Measurements from ENCODE around the gene ADARB2.
"Not testable (repeated sequence)": the region's sequence is repeated elsewhere in the genome, so short reads cannot be mapped to it uniquely, and the experiment has no call there.

Gene ADARB2

DNA sequence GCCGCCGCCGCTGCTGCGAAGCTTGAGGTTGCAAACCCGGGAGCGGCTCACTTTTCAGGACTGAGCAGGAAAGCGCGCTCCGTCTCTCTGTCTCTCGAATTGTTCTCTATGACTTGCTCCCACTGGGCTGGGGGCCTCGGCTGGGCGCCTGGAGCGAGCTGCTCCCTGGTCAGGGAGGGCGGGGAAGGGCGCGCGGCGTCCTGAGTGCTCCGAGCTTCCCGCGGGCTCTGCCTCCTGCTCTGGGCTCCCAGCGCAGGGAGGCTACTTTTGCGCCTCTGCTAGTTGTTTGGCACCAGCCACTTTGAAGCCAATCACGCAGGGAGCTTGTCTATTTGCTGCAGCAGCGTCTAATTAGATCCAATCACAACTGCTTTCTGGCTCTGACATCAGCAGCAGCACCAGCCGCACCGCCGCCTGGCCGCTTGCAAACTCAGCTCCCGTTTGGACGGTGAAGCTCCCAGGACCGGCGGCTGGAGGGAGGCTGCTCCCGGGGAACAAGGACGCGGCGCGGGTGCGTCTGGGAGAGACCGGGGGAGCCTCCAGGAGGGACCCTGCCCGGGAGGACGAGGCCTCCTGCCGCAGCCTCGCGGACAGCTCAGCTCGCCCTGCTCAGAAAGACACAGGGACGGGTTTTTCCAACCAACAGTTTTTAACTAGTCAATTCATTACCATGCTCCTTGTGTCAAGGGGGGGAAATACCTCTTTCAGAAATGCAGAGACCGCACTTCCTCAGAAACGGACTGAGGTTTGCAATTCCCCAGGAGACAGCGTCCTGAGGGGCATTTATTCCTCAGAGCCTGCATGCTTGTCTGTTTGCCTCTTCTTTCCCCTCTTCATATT is at the start of gene ADARB2:
Gene ADARB2, minus strand, starts transcription at position 304 of the 840 bp plus-strand sequence.
- H3K9me3 ChIP-seq (ENCODE audit: control insufficient read depth, insufficient read depth, low read length), result no peaks in the 10 kb centered on the region
- H3K36me3 ChIP-seq (ENCODE audit: control insufficient read depth, insufficient read depth, low read length), result no peaks in the 10 kb centered on the region
- H3K27me3 ChIP-seq (ENCODE audit: control insufficient read depth, insufficient read depth, low read length), result peaks cover 61% of the 10 kb centered on the region
- peak within 1 kb of the TSS; percentile 16 for H3K9ac ChIP-seq (ENCODE audit: low read depth, low read length)
- peaks cover 4% of the 10 kb centered on the region for H3K4me1 ChIP-seq (ENCODE audit: control insufficient read depth, insufficient read depth, low read length)
- peak within 1 kb of the TSS; percentile 54 for H3K4me3 ChIP-seq (ENCODE audit: low read depth, low read length)

DNA sequence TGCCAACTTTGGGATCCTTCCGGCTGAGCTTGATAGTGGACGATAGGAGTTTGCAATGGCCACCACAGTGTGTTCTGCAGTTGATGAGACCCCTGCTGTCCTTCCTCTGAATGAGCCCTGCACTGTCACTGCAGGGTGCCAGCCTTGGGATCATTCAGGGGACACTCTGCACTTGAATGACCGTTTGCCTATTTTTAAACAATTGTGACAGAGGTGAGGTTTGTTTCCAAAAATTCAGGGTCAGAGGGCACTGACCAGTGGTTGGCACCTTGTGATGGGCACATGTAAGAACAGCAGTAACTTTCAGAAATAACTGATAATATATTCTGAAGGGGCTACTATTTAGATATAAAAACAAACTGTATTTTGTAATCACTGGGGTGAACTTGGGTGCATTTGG is 48.5 kb upstream of the ADARB2 start:
- no peak overlapping the region for H3K9ac ChIP-seq (ENCODE audit: low read depth, low read length)
- H3K27me3 ChIP-seq (ENCODE audit: control insufficient read depth, insufficient read depth, low read length), result no peaks in the 10 kb centered on the region
- no peaks in the 10 kb centered on the region for H3K36me3 ChIP-seq (ENCODE audit: control insufficient read depth, insufficient read depth, low read length)
- H3K9me3 ChIP-seq (ENCODE audit: control insufficient read depth, insufficient read depth, low read length), result no peaks in the 10 kb centered on the region
- H3K4me1 ChIP-seq (ENCODE audit: control insufficient read depth, insufficient read depth, low read length), result peaks cover 3% of the 10 kb centered on the region
- no peak overlapping the region for H3K4me3 ChIP-seq (ENCODE audit: low read depth, low read length)

DNA sequence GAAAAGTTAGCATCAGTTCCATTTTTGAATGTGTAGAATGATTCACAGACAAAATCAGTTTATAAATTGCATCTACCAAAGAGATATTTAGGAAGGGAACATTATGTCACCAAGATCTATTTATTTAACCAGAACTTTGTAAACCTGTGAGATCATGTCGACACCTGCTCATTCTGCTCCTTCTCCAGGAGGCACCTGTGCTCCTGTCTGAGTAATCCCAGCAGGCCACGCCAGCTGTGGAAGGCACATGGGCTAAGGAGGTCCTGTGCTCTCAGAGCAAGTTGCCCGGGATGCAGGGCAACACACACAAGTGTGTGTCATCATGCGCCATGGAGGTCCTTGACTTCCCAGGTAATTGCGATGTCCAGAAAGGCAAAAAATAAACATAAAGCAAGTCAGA is 45.5 kb upstream of the ADARB2 start:
- H3K9ac ChIP-seq (ENCODE audit: low read depth, low read length), result no peak overlapping the region
- H3K4me1 ChIP-seq (ENCODE audit: control insufficient read depth, insufficient read depth, low read length), result peaks cover 3% of the 10 kb centered on the region
- peaks cover 2% of the 10 kb centered on the region for H3K36me3 ChIP-seq (ENCODE audit: control insufficient read depth, insufficient read depth, low read length)
- H3K4me3 ChIP-seq (ENCODE audit: low read depth, low read length), result no peak overlapping the region
- no peaks in the 10 kb centered on the region for H3K27me3 ChIP-seq (ENCODE audit: control insufficient read depth, insufficient read depth, low read length)
- no peaks in the 10 kb centered on the region for H3K9me3 ChIP-seq (ENCODE audit: control insufficient read depth, insufficient read depth, low read length)

DNA sequence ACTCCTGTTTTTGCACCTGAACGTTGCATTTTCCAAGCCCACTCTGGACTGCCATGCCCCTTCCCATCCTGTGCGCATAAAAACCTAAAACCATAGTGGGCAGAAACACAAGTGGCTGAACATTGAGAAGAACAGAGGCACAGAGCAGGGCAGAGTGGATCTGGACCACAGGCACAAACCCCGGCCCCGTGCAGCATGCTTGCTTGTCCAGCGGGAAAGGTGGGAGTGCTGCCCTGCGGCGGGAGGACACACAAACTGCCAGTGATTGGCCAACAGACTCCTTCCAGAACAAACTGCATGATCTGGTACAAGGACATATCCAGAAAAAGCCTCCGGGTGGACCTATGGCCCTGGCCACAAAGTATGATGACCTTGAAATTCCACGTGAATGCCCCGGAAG is 42.5 kb upstream of the ADARB2 start:
- Histone ChIP-seq H3K4me1 (ENCODE audit: control insufficient read depth, insufficient read depth, low read length) (peaks cover 3% of the 10 kb centered on the region), H3K9me3 (ENCODE audit: control insufficient read depth, insufficient read depth, low read length) (no peaks in the 10 kb centered on the region), H3K9ac (ENCODE audit: low read depth, low read length) (no peak overlapping the region), H3K4me3 (ENCODE audit: low read depth, low read length) (no peak overlapping the region), H3K36me3 (ENCODE audit: control insufficient read depth, insufficient read depth, low read length) (peaks cover 2% of the 10 kb centered on the region), H3K27me3 (ENCODE audit: control insufficient read depth, insufficient read depth, low read length) (no peaks in the 10 kb centered on the region)

DNA sequence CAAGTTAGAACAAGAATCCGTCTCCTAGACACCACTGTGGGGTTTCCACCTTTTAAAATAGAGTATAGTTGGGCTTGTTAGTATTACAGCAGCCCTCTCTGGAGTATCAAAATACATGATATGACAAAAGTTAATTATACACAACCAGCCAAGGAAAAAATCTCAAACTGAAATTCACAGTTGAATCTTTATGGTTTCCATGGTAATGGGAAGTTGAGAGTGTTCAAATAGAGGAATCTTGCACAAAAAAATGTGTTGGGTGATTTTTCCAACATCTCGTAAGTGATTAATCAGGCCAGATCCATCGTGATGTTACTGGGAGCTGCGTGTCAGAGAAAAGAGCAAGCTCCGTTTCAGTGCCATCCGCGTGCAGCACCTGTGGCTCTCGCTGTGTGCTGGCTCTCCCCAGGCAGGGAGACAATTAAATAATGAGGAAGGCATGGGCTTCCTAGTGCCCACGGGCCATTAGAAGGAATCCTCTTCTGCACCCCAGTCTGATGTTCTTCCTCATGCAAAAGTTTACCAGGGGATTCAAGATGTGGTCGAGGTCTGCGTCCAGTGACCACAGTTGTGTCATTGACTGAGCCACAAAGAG is 41.1 kb upstream of the ADARB2 start:
- no peak overlapping the region for H3K4me3 ChIP-seq (ENCODE audit: low read depth, low read length)

DNA sequence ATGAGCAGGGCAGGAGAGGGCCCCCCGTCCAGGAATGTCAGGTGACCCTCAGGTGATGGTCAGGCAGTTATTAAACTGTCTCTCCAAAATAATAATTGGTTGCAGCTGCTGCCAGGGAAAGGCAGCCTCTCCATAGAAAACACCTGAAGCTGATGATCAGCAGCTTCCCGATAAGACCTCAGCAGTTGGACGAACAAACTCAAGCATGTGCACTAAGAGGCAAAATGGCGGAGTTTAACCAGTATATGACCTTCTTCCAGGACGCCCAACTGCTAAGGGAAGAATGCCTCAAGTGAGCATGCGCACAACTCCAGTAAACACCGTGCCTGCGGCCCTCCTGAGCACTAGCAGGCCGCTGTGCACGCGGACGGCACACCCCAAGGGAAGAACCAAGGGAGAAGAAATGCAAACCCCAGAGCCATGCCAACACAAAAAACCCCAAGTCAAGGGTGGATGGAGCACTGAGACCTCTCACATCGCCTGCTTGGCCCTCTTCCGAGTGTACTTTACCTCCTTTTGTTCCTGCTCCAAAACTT is 38.9 kb upstream of the ADARB2 start:
- H3K4me3 ChIP-seq (ENCODE audit: low read depth, low read length), result no peak overlapping the region
- H3K9me3 ChIP-seq (ENCODE audit: control insufficient read depth, insufficient read depth, low read length), result no peaks in the 10 kb centered on the region
- no peak overlapping the region for H3K9ac ChIP-seq (ENCODE audit: low read depth, low read length)
- no peaks in the 10 kb centered on the region for H3K27me3 ChIP-seq (ENCODE audit: control insufficient read depth, insufficient read depth, low read length)
- peaks cover 2% of the 10 kb centered on the region for H3K36me3 ChIP-seq (ENCODE audit: control insufficient read depth, insufficient read depth, low read length)
- H3K4me1 ChIP-seq (ENCODE audit: control insufficient read depth, insufficient read depth, low read length), result peaks cover 3% of the 10 kb centered on the region

More for the DNA sequence above, 41.1 kb upstream of the ADARB2 start:
- Histone ChIP-seq H3K4me1 (ENCODE audit: control insufficient read depth, insufficient read depth, low read length) (peaks cover 3% of the 10 kb centered on the region), H3K9me3 (ENCODE audit: control insufficient read depth, insufficient read depth, low read length) (no peaks in the 10 kb centered on the region), H3K36me3 (ENCODE audit: control insufficient read depth, insufficient read depth, low read length) (peaks cover 2% of the 10 kb centered on the region), H3K9ac (ENCODE audit: low read depth, low read length) (no peak overlapping the region), H3K27me3 (ENCODE audit: control insufficient read depth, insufficient read depth, low read length) (no peaks in the 10 kb centered on the region)

DNA sequence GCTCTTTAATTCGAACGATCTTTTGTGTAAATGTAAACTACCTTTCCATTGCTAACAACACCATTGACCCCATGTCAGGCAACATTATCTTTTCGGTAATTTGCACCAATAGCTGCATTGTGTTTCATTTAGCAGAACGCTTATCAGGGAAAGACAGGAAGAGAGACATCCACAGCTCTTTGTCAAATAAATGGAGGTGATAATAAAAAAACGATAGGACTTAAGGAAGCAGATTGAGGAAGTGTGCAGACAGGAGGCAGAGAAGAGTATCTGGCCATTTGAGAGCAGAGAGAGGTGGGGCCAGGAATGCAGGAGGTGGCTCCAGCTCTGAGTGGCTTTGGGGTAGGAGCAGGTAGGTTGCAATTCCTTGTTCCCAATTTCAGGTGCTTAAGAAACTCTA is 37.5 kb upstream of the ADARB2 start:
- H3K4me3 ChIP-seq (ENCODE audit: low read depth, low read length), result no peak overlapping the region
- H3K9me3 ChIP-seq (ENCODE audit: control insufficient read depth, insufficient read depth, low read length), result no peaks in the 10 kb centered on the region
- no peaks in the 10 kb centered on the region for H3K27me3 ChIP-seq (ENCODE audit: control insufficient read depth, insufficient read depth, low read length)
- H3K4me1 ChIP-seq (ENCODE audit: control insufficient read depth, insufficient read depth, low read length), result peaks cover 3% of the 10 kb centered on the region
- H3K36me3 ChIP-seq (ENCODE audit: control insufficient read depth, insufficient read depth, low read length), result peaks cover 2% of the 10 kb centered on the region
- no peak overlapping the region for H3K9ac ChIP-seq (ENCODE audit: low read depth, low read length)

DNA sequence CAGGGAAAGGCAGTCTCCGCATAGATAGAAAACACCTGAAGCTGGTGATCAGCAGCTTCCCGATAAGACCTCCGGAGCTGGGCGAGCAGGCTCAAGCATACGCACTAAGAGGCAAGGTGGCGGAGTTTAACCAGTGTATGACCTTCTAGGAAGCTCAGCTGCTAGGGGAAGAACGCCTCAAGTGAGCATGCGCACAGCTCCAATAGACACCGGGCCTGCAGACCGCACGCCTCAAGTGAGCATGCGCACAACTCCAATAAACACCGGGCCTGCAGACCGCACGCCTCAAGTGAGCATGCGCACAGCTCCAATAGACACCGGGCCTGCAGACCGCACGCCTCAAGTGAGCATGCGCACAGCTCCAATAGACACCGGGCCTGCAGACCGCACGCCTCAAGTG is 35.9 kb upstream of the ADARB2 start:
- H3K36me3 ChIP-seq (ENCODE audit: control insufficient read depth, insufficient read depth, low read length); H3K9me3 ChIP-seq (ENCODE audit: control insufficient read depth, insufficient read depth, low read length); H3K4me3 ChIP-seq (ENCODE audit: low read depth, low read length); H3K4me1 ChIP-seq (ENCODE audit: control insufficient read depth, insufficient read depth, low read length); H3K9ac ChIP-seq (ENCODE audit: low read depth, low read length); H3K27me3 ChIP-seq (ENCODE audit: control insufficient read depth, insufficient read depth, low read length): not testable (repeated sequence)

DNA sequence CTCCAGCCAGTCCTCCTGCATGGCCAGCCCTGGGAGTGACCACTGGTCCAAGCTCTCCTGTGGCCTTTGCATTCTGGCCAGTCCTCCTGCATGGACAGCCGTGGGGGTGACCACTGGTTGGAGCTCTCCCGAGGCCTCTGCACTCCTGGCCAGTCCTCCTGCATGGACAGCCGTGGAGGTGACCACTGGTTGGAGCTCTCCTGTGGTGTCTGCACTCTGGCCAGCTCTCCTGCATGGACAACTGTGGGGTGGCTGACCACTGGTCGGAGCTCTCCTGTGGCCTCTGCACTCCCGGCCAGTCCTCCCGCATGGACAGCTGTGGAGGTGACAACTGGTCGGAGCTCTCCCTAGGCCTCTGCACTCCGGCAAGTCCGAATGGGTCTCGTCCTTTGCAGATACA is 28.7 kb upstream of the ADARB2 start:
- no peak overlapping the region for H3K9ac ChIP-seq (ENCODE audit: low read depth, low read length)
- no peaks in the 10 kb centered on the region for H3K27me3 ChIP-seq (ENCODE audit: control insufficient read depth, insufficient read depth, low read length)
- no peaks in the 10 kb centered on the region for H3K4me1 ChIP-seq (ENCODE audit: control insufficient read depth, insufficient read depth, low read length)
- no peak overlapping the region for H3K4me3 ChIP-seq (ENCODE audit: low read depth, low read length)
- no peaks in the 10 kb centered on the region for H3K36me3 ChIP-seq (ENCODE audit: control insufficient read depth, insufficient read depth, low read length)
- H3K9me3 ChIP-seq (ENCODE audit: control insufficient read depth, insufficient read depth, low read length), result no peaks in the 10 kb centered on the region

DNA sequence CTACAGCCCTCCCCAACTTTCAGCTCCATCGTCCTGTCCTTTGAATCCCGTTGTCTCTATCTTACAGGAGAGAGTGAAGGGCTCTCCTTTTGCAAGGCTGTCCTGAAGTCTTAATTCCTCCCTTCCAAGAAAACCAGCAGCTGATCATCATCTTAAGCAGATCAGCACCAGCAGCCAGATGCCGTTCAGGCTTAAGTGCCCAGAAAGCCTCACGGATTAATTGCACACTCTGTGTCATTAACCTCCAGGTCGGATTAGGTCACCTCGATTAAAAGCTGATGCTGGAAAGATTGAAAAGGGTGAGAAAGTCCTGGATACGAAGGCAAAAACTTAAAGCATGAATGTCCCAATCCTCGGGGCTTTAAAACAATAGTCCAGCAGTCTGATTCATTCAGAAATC is 24.8 kb upstream of the ADARB2 start:
- H3K4me3 ChIP-seq (ENCODE audit: low read depth, low read length), result no peak overlapping the region

DNA sequence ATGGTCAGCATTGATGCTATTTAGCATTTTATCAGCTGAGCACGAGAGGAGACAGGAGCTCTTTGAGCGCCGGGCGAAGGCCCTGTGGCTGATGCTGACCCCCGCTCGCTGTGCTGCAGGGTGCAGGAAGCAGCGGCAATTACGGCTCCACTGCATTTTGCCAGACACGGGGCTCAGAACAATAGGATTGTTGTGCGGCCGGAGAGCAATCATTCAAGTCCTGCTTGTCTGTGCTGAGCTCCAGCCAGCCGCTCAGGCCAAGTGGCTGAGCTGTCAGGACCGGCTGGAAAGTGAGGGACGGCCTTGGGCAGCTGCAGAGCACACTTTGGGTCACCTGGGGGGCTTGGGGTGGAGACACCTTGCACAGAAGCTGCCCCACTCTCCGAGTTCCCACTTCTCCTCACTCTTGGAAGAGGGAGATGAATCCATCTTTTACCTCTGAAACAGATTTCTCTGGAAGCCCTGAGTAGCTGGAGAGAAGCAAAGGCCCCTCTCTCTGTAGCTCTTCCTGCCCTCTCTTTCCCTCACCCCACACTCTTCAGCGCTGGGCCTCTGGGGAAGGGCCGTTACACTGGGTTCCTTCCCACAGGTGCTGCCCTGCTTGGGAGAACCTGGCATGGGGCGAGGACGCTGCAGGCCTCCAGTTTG is 17.3 kb upstream of the ADARB2 start:
- no peak overlapping the region for H3K9ac ChIP-seq (ENCODE audit: low read depth, low read length)
- no peaks in the 10 kb centered on the region for H3K27me3 ChIP-seq (ENCODE audit: control insufficient read depth, insufficient read depth, low read length)
- H3K36me3 ChIP-seq (ENCODE audit: control insufficient read depth, insufficient read depth, low read length), result no peaks in the 10 kb centered on the region
- peaks cover 7% of the 10 kb centered on the region for H3K4me1 ChIP-seq (ENCODE audit: control insufficient read depth, insufficient read depth, low read length)
- H3K4me3 ChIP-seq (ENCODE audit: low read depth, low read length), result no peak overlapping the region
- H3K9me3 ChIP-seq (ENCODE audit: control insufficient read depth, insufficient read depth, low read length), result no peaks in the 10 kb centered on the region

More for the DNA sequence above, 24.8 kb upstream of the ADARB2 start:
- Histone ChIP-seq H3K27me3 (ENCODE audit: control insufficient read depth, insufficient read depth, low read length) (no peaks in the 10 kb centered on the region), H3K9ac (ENCODE audit: low read depth, low read length) (no peak overlapping the region), H3K4me1 (ENCODE audit: control insufficient read depth, insufficient read depth, low read length) (no peaks in the 10 kb centered on the region), H3K9me3 (ENCODE audit: control insufficient read depth, insufficient read depth, low read length) (no peaks in the 10 kb centered on the region), H3K36me3 (ENCODE audit: control insufficient read depth, insufficient read depth, low read length) (no peaks in the 10 kb centered on the region)
